Smooth muscle cell (in vitro differentiated cells): ENCODE measurements around the gene PLVAP. TPM values are rescaled to one million over a fixed set of nuclear protein-coding genes. Genes with fewer than 3 reads are reported as not detected.

Experiments
- DNase-seq: peaks from one replicate; lab custom pipeline; 2025; ENCODE audit not compliant: unreplicated experiment; lab: John Stamatoyannopoulos, UW
- H2AFZ ChIP-seq: fragments of 200-600 bp; sonication (generic); 2 replicates; pipeline ENCODE4 v1.6.0; 2016; ENCODE audit warnings: antibody characterized with exemption, low read depth, mild to moderate bottlenecking
- H3F3A ChIP-seq: fragments of 200-600 bp; sonication (generic); 2 replicates; pipeline ENCODE4 v1.6.0; 2017; ENCODE audit warnings: antibody characterized with exemption, low read depth
- H3K27ac ChIP-seq: fragments of 200-600 bp; sonication (generic); 2 replicates; pipeline ENCODE4 v1.5.1; 2016; ENCODE audit warnings: low read depth, mild to moderate bottlenecking
- H3K27me3 ChIP-seq: fragments of 200-600 bp; sonication (generic); 2 replicates; pipeline ENCODE4 v1.6.1; 2016; ENCODE audit warnings: low read depth, mild to moderate bottlenecking
- H3K36me3 ChIP-seq: fragments of 200-600 bp; sonication (generic); 2 replicates; pipeline ENCODE4 v1.5.1; 2016; ENCODE audit warnings: low read depth
- H3K4me1 ChIP-seq: fragments of 200-600 bp; sonication (generic); 2 replicates; pipeline ENCODE4 v1.5.1; 2016; ENCODE audit warnings: low read depth
- H3K4me2 ChIP-seq: fragments of 200-600 bp; sonication (generic); 2 replicates; pipeline ENCODE4 v1.6.0; 2016; ENCODE audit warnings: mild to moderate bottlenecking
- H3K4me3 ChIP-seq: fragments of 200-600 bp; sonication (generic); 2 replicates; pipeline ENCODE4 v1.5.1; 2016; ENCODE audit warnings: mild to moderate bottlenecking
- H3K79me2 ChIP-seq: fragments of 200-600 bp; sonication (generic); 2 replicates; pipeline ENCODE4 v1.6.0; 2016; ENCODE audit warnings: low read depth, mild to moderate bottlenecking
- H3K9ac ChIP-seq: fragments of 200-600 bp; sonication (generic); 2 replicates; pipeline ENCODE4 v1.6.0; 2016; ENCODE audit warnings: low read depth
- H3K9me3 ChIP-seq: fragments of 200-600 bp; sonication (generic); replicated peaks from 2 replicates; pipeline ENCODE4 v1.5.1; 2016; ENCODE audit warnings: low read depth
- H4K20me1 ChIP-seq: fragments of 200-600 bp; sonication (generic); 2 replicates; pipeline ENCODE4 v1.6.0; 2016; ENCODE audit warnings: low read depth
- CTCF ChIP-seq: fragments of 200-600 bp; sonication (generic); IDR thresholded peaks from 2 replicates; pipeline ENCODE4 v1.5.1; 2017; ENCODE audit warnings: borderline replicate concordance, mild to moderate bottlenecking, antibody characterized with exemption; ENCODE audit not compliant: insufficient read depth, poor library complexity, severe bottlenecking
- WGBS: methylation state at CpG from one replicate; pipeline ENCODE4 v1.1.7; 2016; ENCODE audit warnings: low lambda C conversion rate; 5-methylcytosine and 5-hydroxymethylcytosine counted together
- polyA plus RNA-seq: library from polyadenylated mRNA; unstranded; fragments of >200 nt; fragmentation: Nextera tagmentation; extraction: Ambion mirVana; gene quantifications from 2 replicates; pipeline ENCODE4 v1.2.1, GENCODE V29; 2016
- total RNA-seq: library from RNA; depleted of rRNA; stranded (reverse); fragments of >200 nt; gene quantifications from 2 replicates; pipeline ENCODE4 v1.2.3, GENCODE V29; 2014

The PLVAP gene
- total and polyA plus RNA-seq, 2 experiments from 2014 or later = not detected

DNA sequence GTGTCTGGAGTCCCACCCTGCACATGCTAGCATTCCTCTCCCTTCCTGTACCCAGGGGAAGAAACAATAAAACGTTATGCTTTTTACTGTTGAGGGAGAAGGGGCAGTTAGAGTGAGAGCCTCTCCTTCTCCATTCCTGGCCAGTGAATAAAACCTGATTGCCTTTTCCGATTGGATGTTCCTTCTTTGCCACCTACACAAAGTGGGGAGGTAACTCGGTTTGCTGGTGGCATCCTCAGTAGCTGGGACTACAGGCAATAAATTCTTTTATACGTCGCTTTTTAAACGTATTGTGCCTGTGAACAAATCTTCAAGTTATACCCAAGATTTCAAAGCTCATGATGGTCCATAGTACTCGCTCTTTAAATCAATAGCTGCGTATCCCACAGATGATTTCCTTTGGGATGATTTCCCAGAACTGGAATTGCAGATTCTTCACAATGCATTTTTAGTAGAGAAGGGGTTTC is 42.0 kb upstream of the PLVAP start:
- TF ChIP-seq CTCF = no peak
- H3K9me3 ChIP-seq = no peaks in the 10 kb centered on the region
- H3F3A ChIP-seq = peaks cover 8% of the 10 kb centered on the region
- DNase-seq = no peak
- H3K27me3 ChIP-seq = no peaks in the 10 kb centered on the region
- H3K36me3 ChIP-seq = no peaks in the 10 kb centered on the region
- H3K27ac ChIP-seq = peak overlapping the region; percentile 66
- peak overlapping the region; percentile 4 for H3K9ac ChIP-seq
- peak overlapping the region; percentile 75 for H3K4me2 ChIP-seq
- H3K4me1 ChIP-seq = peaks cover 14% of the 10 kb centered on the region
- H4K20me1 ChIP-seq = no peaks in the 10 kb centered on the region
- H3K4me3 ChIP-seq = peak overlapping the region; percentile 97
- H2AFZ ChIP-seq = peak overlapping the region; percentile 81
- H3K79me2 ChIP-seq = no peaks in the 10 kb centered on the region
- 25% methylated on average over 8 of the region's 8 CpGs for WGBS

DNA sequence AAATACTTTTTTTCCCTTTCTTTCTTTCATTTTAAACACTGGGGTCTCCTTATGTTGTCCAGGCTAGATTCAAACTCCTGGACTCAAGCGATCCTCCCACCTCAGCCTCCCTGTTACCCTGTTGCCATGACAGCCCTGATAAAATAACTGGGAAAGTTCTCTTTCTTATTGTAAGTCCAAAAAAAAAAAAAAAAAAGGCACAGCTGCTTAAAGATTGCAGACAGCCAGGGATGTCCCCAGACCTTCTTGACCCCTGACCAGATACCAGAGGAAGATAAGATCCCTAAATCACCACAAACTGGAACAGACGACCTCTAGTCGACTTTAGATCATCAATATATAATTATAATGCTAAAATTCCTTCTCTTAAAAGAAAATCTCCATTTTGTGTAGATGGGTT is 41.6 kb upstream of the PLVAP start:
- H3K9me3 ChIP-seq = no peaks in the 10 kb centered on the region
- peak overlapping the region; percentile 75 for H3K4me2 ChIP-seq
- H3K4me1 ChIP-seq = peaks cover 14% of the 10 kb centered on the region
- WGBS = 46% methylated on average over 3 of the region's 3 CpGs
- peak overlapping the region; percentile 66 for H3K27ac ChIP-seq
- H3F3A ChIP-seq = peaks cover 8% of the 10 kb centered on the region
- no peaks in the 10 kb centered on the region for H3K79me2 ChIP-seq
- DNase-seq = no peak
- H3K27me3 ChIP-seq = no peaks in the 10 kb centered on the region
- H3K4me3 ChIP-seq = peak overlapping the region; percentile 97
- no peaks in the 10 kb centered on the region for H3K36me3 ChIP-seq
- TF ChIP-seq CTCF = no peak
- no peaks in the 10 kb centered on the region for H4K20me1 ChIP-seq
- H3K9ac ChIP-seq = no peak overlapping the region
- peak overlapping the region; percentile 81 for H2AFZ ChIP-seq

DNA sequence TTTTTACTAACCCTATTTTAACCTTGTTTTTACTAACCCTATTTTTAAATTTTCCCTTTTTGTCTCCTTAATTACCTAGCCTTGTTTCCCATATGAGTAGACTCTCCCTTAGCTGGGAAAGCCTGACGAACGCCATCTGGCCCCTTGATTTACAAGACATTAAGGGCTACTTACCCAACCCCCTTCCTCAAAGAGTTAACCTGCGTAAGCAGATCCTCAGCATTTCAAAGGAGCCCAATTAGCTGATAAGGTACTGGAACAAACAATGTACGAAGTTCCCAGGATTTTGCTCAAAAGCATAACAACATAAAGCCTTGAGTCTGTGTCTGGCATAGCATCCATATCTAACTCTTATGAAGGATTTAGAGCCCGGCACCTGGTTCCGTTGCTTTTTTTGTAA is 38.0 kb upstream of the PLVAP start:
- Histone ChIP-seq H3K79me2 (no peaks in the 10 kb centered on the region), H3K9ac (no peak overlapping the region), H3K4me1 (peaks cover 24% of the 10 kb centered on the region), H3K27ac (no peak overlapping the region), H2AFZ (peak overlapping the region; percentile 81), H3K4me3 (peak overlapping the region; percentile 33), H3K27me3 (no peaks in the 10 kb centered on the region), H3F3A (peaks cover 13% of the 10 kb centered on the region), H3K36me3 (no peaks in the 10 kb centered on the region), H3K9me3 (no peaks in the 10 kb centered on the region), H4K20me1 (no peaks in the 10 kb centered on the region), H3K4me2 (peak overlapping the region; percentile 73)
- TF ChIP-seq CTCF = no peak
- DNase-seq = no peak
- 12% methylated on average over 6 of the region's 6 CpGs for WGBS

DNA sequence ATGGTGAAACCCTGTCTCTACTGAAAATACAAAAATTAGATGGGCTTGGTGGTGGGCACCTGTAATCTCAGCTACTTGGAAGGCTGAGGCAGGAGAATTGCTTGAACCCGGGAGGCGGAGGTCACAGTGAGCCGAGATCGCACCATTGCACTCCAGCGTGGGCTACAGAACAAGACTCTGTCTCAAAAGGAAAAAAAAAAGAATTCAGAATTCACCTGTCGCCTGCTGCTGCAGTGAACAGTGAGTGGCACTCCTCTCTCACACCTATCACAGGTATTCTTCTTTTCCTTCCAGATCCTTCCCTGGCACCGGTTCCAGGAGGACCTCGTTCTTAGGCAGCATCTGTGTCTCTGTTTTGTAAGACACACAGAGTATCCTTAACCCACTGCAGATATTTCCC is 37.0 kb upstream of the PLVAP start:
- no peaks in the 10 kb centered on the region for H3K9me3 ChIP-seq
- WGBS = 94% methylated on average over 8 of the region's 8 CpGs
- no peaks in the 10 kb centered on the region for H4K20me1 ChIP-seq
- H3F3A ChIP-seq = peaks cover 9% of the 10 kb centered on the region
- DNase-seq = no peak
- no peaks in the 10 kb centered on the region for H3K36me3 ChIP-seq
- H3K4me1 ChIP-seq = peaks cover 21% of the 10 kb centered on the region
- no peak overlapping the region for H3K9ac ChIP-seq
- H3K27ac ChIP-seq = no peak overlapping the region
- no peak overlapping the region for H2AFZ ChIP-seq
- no peak overlapping the region for H3K4me3 ChIP-seq
- no peak for TF ChIP-seq CTCF
- H3K79me2 ChIP-seq = no peaks in the 10 kb centered on the region
- no peaks in the 10 kb centered on the region for H3K27me3 ChIP-seq
- no peak overlapping the region for H3K4me2 ChIP-seq
